Suppressor macrophage treated with lipopolysaccharide for 1 hour (primary cell): Measurements from ENCODE around the gene VAPA.

Experiments used
- DNase-seq, 3 donors: peaks; one replicate each; pipeline ENCODE4 v3.0.0-alpha.2; 2020 to 2022

The VAPA gene

GRCh38 chr18:10008006-10008647 lies 94.3 kb downstream of the VAPA start:
- DNase-seq = no peak
